ENCODE measurements around the gene NDUFS2. TPM values are rescaled to one million over a fixed set of nuclear protein-coding genes. Genes with fewer than 3 reads are reported as not detected.

The NDUFS2 gene
- total and polyA plus RNA-seq, 9 of the 15 experiments (the other 6 are each of a cell fraction or from before 2014, with no cell fraction given), result 70.0 to 176 (median 141) TPM

DNA sequence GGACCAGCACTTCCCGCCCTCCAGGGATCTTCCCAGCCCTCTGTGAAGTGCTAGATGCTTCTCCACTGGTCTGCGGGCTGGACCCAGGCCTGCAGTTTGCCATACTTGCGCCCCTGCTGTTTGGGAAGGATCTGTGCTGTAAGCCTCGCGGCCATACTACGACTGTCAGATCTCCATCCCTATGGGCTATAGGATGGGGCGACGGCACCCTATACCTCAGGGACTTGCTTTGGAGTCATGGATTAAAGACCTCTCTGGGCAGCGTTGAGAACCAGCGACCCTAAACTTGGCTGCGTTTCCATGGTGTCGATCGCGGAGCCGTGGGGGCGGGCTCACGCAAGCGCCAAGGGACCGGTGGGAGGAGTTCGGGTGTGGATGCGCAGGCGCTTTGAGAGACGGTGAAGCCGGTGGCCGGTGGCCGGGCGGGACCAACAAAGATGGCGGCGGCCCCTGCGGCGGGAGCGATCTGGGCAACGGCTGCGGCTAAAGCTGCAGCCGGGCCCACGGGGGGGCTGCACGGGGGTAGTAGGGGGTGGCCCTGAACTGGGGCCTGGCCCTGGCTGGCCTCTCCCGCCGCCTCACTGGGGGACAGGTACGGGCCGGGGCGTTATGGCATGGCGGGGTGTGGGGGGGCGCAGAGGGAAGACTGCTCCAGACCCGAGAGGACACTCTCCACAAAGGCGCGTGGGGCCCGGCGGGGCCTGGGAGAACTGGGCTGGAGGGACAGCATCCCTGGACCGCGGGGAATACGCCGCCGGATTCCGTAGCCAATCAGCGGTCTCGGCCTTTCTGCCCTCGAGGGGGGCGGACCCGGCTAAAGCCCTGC, 42.9 kb upstream of the NDUFS2 start, which contains the start of gene USP21:
TSS of gene USP21 (plus strand) at position 414 of the 826 bp plus-strand sequence. CDS start 1,141 bp downstream, outside the sequence.
- Histone ChIP-seq H3K4me1 (replicated peaks in 1 of 2; ENCODE audit: control insufficient read depth in 2 of 2, insufficient read depth in 2 of 2, low read length in 2 of 2) (peaks cover 50 to 62% of the 10 kb centered on the region in 2 experiments), H3K4me3 (peak within 1 kb of the TSS; percentile 75), H3K36me3 (ENCODE audit: control insufficient read depth, insufficient read depth, low read length) (peaks cover 60% of the 10 kb centered on the region), H3K9me3 (replicated peaks; ENCODE audit: control insufficient read depth, insufficient read depth, low read depth, low read length) (no peaks in the 10 kb centered on the region), H3K4me2 (ENCODE audit: insufficient read depth, low read length) (peak within 1 kb of the TSS; percentile 95), H3K27ac (ENCODE audit: extremely low read depth, low read depth, low read length) (peak within 1 kb of the TSS; percentile 72), H3K9ac (ENCODE audit: insufficient read depth in 1 of 2, low read depth in 2 of 2, low read length in 2 of 2) (peak within 1 kb of the TSS; percentile 77 to 98), H3K79me2 (ENCODE audit: control insufficient read depth, insufficient read depth, low read length) (peaks cover 63% of the 10 kb centered on the region), H2AFZ (ENCODE audit: low read depth, low read length) (peak within 1 kb of the TSS; percentile 92), H3K9me1 (ENCODE audit: control insufficient read depth, insufficient read depth, low read length) (no peaks in the 10 kb centered on the region), H4K20me1 (replicated peaks; ENCODE audit: control insufficient read depth, insufficient read depth, low read length) (no peaks in the 10 kb centered on the region), H3K27me3 (ENCODE audit: control insufficient read depth in 2 of 2, insufficient read depth in 2 of 2, low read length in 2 of 2) (no peaks in the 10 kb centered on the region)
- peak; percentile 91 for ATAC-seq
- DNase-seq (ENCODE audit: extremely low read depth in 1 of 4, low spot score in 3 of 4), result peak; percentile 94 to 96 (median 94)
- in situ Hi-C loops (cut with MboI) (no loop called here), intact Hi-C loops (cut with micrococcal nuclease) (loop anchor here (2.0 kb wide), 1 partner anchor 18 kb away; the partner anchor contains the start of gene B4GALT3)
- CTCF ChIA-PET (ENCODE audit: low intra/inter-chr PET ratio), result interaction anchor here (0.6 kb wide), 1 partner anchor 246 kb away, joined by 4 read pairs; no protein-coding TSS in a partner anchor
- FAIRE-seq, result peak; percentile 80
- TSS peak; percentile 22 for BruUV-seq (replicated peaks)
- POLR2A ChIA-PET, result interaction anchor here (0.5 to 2.2 kb wide), 7 partner anchors 9 to 280 kb away, joined by 3 to 6 read pairs (median 4); partner anchors contain the start of genes DEDD and SDHC
- WGBS (ENCODE audit: insufficient coverage, low coverage, missing lambda C conversion rate), result 2% methylated on average over 40 of the region's 60 CpGs
- TF ChIP-seq, protein P1, sequence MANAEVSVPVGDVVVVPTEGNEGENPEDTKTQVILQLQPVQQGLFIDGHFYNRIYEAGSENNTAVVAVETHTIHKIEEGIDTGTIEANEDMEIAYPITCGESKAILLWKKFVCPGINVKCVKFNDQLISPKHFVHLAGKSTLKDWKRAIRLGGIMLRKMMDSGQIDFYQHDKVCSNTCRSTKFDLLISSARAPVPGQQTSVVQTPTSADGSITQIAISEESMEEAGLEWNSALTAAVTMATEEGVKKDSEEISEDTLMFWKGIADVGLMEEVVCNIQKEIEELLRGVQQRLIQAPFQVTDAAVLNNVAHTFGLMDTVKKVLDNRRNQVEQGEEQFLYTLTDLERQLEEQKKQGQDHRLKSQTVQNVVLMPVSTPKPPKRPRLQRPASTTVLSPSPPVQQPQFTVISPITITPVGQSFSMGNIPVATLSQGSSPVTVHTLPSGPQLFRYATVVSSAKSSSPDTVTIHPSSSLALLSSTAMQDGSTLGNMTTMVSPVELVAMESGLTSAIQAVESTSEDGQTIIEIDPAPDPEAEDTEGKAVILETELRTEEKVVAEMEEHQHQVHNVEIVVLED (CRISPR knock-in tag; IDR thresholded peaks at IDR 0.05), result peak; percentile 34; the same call in 1 of the 2 replicates
- TF ChIP-seq ETS2 (tag; IDR thresholded peaks at IDR 0.05; ENCODE audit: borderline replicate concordance, poor library complexity, severe bottlenecking), result no peak
- no peak for TF ChIP-seq SAFB (IDR thresholded peaks at IDR 0.05; ENCODE audit: borderline replicate concordance, low read depth, low read length)
- TF ChIP-seq, protein P2, sequence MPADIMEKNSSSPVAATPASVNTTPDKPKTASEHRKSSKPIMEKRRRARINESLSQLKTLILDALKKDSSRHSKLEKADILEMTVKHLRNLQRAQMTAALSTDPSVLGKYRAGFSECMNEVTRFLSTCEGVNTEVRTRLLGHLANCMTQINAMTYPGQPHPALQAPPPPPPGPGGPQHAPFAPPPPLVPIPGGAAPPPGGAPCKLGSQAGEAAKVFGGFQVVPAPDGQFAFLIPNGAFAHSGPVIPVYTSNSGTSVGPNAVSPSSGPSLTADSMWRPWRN (IDR thresholded peaks at IDR 0.05; ENCODE audit: low read depth), result no peak
- no peak for TF ChIP-seq ZNF124 (CRISPR knock-in tag; IDR thresholded peaks at IDR 0.05)
- no peak for TF ChIP-seq NCOA1 (IDR thresholded peaks at IDR 0.05; ENCODE audit: low read depth)
- TF ChIP-seq TRIM25 (IDR thresholded peaks at IDR 0.05; ENCODE audit: borderline replicate concordance), result no peak
- TF ChIP-seq TAF7 (tag; IDR thresholded peaks at IDR 0.05), result peak; percentile 95
- TF ChIP-seq FIP1L1 (IDR thresholded peaks at IDR 0.05; ENCODE audit: low read depth, low read length, poor library complexity, severe bottlenecking), result peak; percentile 45
- TF ChIP-seq ZC3H4 (CRISPR knock-in tag; IDR thresholded peaks at IDR 0.05; ENCODE audit: borderline replicate concordance), result no peak
- TF ChIP-seq, protein P3, sequence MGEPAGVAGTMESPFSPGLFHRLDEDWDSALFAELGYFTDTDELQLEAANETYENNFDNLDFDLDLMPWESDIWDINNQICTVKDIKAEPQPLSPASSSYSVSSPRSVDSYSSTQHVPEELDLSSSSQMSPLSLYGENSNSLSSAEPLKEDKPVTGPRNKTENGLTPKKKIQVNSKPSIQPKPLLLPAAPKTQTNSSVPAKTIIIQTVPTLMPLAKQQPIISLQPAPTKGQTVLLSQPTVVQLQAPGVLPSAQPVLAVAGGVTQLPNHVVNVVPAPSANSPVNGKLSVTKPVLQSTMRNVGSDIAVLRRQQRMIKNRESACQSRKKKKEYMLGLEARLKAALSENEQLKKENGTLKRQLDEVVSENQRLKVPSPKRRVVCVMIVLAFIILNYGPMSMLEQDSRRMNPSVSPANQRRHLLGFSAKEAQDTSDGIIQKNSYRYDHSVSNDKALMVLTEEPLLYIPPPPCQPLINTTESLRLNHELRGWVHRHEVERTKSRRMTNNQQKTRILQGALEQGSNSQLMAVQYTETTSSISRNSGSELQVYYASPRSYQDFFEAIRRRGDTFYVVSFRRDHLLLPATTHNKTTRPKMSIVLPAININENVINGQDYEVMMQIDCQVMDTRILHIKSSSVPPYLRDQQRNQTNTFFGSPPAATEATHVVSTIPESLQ (CRISPR knock-in tag; IDR thresholded peaks at IDR 0.05), result peak; percentile 63
- TF ChIP-seq LCOR (CRISPR knock-in tag; IDR thresholded peaks at IDR 0.05), result 0 out of 2 replicates have a peak, but pooled peaks have one; percentile 42
- TF ChIP-seq ZBTB8A (IDR thresholded peaks at IDR 0.05; ENCODE audit: partially characterized antibody), result no peak
- no peak for TF ChIP-seq MIER1 (IDR thresholded peaks at IDR 0.05; ENCODE audit: low read depth)
- peak; percentile 65; the same call in 1 of the 2 replicates for TF ChIP-seq CXXC5 (CRISPR knock-in tag; IDR thresholded peaks at IDR 0.05)
